Epithelial cell of proximal tubule (primary cell): ENCODE measurements around the gene SEZ6L. TPM values are rescaled to one million over a fixed set of nuclear protein-coding genes. Genes with fewer than 3 reads are reported as not detected.

Experiments used
- DNase-seq: peaks from one replicate; pipeline ENCODE4 v3.0.0-alpha.2; 2011; ENCODE audit warnings: low read depth
- H3K4me3 ChIP-seq: 2 replicates; pipeline ENCODE4 v1.5.1; 2011; ENCODE audit warnings: low read depth, mild to moderate bottlenecking, low read length
- total RNA-seq: library from RNA; depleted of rRNA; stranded (reverse); fragments of >200 nt; gene quantifications from 2 replicates; pipeline ENCODE4 v1.2.3, GENCODE V29; 2015
- TF ChIP-seq, protein P1 (sequence below): conservative IDR thresholded peaks from 2 replicates; pipeline ENCODE4 v1.5.1; 2012; ENCODE audit warnings: low read depth, mild to moderate bottlenecking, low read length

The SEZ6L gene
- total RNA-seq, 1 donor from 2014 or later, result not detected

DNA sequence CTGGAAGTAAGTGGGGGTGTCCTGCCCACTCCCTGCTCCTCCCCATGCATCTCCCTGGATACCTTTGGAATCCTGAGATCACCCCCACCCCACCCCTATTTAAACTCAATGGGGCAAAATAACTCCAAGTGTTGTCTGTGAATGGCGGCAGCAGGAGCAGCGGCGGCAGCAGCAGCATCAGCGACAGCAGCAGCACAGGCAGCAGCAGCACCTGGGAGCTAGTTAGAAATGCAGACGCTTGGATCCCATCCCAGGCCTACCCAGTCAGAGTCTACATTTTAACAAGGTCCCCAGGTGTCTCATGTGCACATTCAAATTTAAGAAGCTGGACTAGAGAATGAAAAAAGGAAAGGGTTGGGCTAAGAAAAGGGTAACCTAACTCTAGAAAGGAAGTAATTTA, 82.6 kb downstream of the SEZ6L start:
- H3K4me3 ChIP-seq, result no peak overlapping the region
- TF ChIP-seq, protein P1, sequence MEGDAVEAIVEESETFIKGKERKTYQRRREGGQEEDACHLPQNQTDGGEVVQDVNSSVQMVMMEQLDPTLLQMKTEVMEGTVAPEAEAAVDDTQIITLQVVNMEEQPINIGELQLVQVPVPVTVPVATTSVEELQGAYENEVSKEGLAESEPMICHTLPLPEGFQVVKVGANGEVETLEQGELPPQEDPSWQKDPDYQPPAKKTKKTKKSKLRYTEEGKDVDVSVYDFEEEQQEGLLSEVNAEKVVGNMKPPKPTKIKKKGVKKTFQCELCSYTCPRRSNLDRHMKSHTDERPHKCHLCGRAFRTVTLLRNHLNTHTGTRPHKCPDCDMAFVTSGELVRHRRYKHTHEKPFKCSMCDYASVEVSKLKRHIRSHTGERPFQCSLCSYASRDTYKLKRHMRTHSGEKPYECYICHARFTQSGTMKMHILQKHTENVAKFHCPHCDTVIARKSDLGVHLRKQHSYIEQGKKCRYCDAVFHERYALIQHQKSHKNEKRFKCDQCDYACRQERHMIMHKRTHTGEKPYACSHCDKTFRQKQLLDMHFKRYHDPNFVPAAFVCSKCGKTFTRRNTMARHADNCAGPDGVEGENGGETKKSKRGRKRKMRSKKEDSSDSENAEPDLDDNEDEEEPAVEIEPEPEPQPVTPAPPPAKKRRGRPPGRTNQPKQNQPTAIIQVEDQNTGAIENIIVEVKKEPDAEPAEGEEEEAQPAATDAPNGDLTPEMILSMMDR, result no peak
- DNase-seq, result no peak

DNA sequence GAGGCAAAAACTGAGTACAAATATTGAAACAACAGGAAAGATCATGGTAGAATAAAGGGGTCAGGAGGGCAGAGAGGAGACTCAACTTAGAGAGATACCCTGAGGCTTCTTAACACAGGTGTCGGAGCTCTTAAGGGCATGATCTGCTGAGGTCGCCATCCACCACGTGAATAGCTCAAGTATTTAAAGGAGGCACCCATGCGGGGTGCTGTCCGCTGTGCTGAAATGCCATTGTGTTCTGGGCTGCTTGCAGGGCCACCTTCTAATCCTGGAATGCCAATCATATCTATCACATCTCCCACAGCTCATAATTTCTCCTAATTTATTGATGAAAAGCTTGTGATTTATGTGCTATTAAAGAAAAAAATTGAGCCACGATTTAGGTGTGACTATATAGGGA, 90.2 kb downstream of the SEZ6L start:
- H3K4me3 ChIP-seq, result no peak overlapping the region
- no peak for DNase-seq
- TF ChIP-seq, protein P1, result no peak

DNA sequence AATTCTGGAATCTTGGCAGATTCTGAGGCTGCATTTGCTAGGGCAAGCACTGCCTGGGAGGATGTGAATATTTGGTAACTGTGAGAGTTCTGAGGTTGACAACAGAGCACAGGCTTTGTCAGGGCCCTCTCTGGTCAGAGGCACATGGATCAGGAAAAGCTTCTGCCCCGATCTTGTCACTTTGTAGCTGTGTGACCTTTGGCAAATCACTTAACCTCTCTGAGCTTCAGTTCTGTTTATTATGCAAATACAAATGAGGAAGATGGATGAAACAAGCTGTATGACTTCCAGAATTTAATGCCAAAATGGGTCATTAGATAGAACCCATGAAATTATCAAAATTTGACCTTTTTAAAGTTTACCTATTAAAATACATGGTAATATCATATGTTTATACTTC, 94.9 kb downstream of the SEZ6L start:
- TF ChIP-seq, protein P1, result no peak
- no peak for DNase-seq
- no peak overlapping the region for H3K4me3 ChIP-seq

DNA sequence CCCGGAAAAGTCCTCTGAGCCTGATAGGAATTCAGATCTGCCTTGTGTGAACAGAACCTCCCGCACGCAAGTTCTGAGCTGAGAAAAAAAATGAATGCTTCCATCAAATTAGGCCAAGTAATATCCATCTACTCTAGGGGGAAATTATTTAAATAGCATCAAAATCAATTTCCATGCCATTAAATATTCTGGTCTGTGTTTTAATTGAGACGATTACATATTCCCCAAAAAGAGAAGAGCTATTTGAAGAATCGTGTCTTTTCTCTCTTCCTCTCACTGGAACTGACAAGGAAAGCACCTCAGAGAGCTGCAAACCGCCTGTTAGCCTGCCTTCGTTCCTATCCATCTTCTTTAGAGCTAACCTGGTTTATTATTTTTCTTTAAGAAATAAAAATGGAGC, 96.0 kb downstream of the SEZ6L start:
- TF ChIP-seq, protein P1, result no peak
- H3K4me3 ChIP-seq, result no peak overlapping the region
- no peak for DNase-seq

DNA sequence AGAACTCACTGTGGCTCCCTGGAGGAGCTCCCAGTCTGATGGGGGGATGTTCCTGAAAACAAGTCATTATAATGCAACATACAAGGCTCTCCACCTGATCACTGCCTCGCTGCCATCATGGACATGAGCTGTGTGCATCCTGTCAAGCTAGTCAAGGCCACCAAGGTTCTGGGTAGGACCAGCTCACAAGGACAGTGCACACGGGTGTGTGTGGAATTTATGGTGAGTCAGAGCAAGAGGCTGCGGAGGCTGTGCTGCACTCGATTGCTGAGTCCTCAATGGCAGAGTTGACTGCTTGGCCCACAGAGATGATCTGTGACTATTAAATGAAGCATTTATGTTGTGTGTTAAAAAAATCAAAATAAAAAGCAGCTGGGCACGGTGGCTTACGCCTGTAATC, 96.6 kb downstream of the SEZ6L start:
- TF ChIP-seq, protein P1, result no peak

DNA sequence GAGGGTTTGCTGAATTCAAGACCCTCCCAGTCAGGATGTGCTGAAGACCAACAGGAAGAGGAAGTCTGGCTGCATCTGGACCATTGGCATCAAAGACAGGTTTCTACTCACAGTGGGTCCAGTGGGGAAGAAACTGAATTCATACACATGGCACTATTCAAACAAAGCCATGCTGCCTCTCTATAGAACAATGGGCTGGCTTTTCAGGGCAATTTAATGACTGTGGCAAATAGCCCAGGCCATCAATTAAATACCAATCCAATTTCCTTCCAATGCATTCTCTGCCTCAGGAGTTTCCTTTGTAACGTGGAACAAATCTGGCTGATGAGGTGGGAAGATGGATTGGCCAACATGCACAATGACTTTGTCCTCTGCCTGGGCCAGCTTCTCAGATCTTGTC, 98.6 kb downstream of the SEZ6L start:
- no peak overlapping the region for H3K4me3 ChIP-seq
- TF ChIP-seq, protein P1, result no peak
- DNase-seq, result no peak

More for the DNA sequence above, 96.6 kb downstream of the SEZ6L start:
- no peak for DNase-seq
- no peak overlapping the region for H3K4me3 ChIP-seq

DNA sequence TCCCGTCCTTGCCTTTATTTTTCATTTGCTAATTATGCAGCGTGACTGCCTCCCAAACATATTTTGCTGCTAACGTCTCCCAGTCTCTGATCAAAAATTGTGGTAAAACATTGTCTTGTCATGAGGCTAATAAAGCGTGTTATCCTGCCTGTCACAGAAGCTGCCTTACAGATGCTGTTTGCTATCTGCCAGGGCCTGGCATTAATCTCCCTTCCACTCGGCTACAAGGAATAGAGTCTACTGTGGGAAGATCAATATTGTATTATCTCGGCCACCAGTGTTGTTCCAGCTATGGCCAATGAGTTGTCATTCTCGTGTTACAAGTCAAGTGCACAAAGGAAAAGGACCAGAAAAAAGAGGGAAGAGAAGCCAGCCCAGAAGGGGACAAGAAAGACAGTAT, 100.3 kb downstream of the SEZ6L start:
- no peak for DNase-seq
- no peak overlapping the region for H3K4me3 ChIP-seq
- TF ChIP-seq, protein P1, result no peak
